ENCODE results near the gene MACF1.

The MACF1 gene

GRCh38 chr1:39360731-39361130, 156.2 kb downstream of the MACF1 start:
- no peak for DNase-seq (ENCODE audit: low spot score)

DNA sequence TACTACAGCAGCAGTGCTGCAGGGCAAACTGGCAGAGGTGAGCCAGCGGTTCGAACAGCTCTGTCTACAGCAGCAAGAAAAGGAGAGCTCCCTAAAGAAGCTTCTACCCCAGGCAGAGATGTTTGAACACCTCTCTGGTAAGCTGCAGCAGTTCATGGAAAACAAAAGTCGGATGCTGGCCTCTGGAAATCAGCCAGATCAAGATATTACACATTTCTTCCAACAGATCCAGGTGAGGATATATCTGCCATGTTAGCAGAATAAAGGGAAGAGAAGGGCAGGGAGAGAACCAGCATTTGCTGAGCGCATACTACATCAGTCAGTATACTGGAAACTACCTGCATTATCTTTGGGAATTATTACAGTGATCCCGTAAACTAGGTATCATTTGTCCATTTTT, 157.0 kb downstream of the MACF1 start:
- no peak for DNase-seq (ENCODE audit: low spot score)

DNA sequence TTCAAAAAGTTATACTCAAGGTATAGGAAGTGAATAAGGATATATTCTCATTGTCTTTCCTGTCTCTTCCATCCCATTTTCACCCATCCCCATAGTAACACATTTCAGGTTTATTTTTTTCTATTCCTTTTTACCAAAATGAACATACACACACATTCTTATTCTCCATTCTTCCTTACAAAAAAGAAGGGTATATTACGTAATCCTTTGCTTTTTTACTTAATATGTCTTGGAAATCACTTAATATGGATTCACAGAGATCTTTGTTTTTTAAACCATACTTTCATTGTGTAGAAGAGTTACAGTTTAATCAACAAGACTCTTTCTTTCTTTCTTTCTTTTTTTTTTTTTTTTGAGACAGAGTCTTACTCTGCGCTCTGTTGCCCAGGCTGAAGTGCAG, 158.8 kb downstream of the MACF1 start:
- no peak for DNase-seq (ENCODE audit: low spot score)

GRCh38 chr1:39368045-39368444, 163.6 kb downstream of the MACF1 start:
- no peak for DNase-seq (ENCODE audit: low spot score)

GRCh38 chr1:39369565-39369964, 165.1 kb downstream of the MACF1 start:
- no peak for DNase-seq (ENCODE audit: low spot score)

GRCh38 chr1:39370602-39371001, 166.1 kb downstream of the MACF1 start:
- DNase-seq (ENCODE audit: low spot score) = no peak

- no peak for DNase-seq (ENCODE audit: low spot score)
Measured at GRCh38 chr1:39372105-39372504, 167.6 kb downstream of the MACF1 start.

DNA sequence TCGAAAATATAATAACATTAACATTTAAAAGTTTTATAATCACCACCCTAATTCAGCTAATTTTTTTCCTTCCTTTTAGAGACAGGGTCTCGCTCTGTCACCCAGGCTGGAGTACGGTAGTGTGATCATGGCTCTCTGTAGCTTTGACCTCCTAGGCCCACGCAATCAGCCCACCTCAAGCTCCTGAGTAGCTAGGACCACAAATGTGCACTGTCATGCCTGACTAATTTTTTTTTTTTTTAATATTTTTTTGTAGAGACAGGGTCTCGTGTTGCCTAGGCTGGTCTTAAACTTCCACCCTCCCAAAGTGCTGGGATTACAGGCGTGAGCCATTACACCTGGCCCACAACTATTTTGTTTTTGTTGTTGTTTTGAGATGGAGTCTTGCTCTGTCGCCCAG, 172.2 kb downstream of the MACF1 start:
- DNase-seq (ENCODE audit: low spot score) = no peak

GRCh38 chr1:39378377-39378776, 173.9 kb downstream of the MACF1 start:
- no peak for DNase-seq (ENCODE audit: low spot score)

- no peak for DNase-seq (ENCODE audit: low spot score)
Measured at GRCh38 chr1:39379187-39379586, 174.7 kb downstream of the MACF1 start.

DNA sequence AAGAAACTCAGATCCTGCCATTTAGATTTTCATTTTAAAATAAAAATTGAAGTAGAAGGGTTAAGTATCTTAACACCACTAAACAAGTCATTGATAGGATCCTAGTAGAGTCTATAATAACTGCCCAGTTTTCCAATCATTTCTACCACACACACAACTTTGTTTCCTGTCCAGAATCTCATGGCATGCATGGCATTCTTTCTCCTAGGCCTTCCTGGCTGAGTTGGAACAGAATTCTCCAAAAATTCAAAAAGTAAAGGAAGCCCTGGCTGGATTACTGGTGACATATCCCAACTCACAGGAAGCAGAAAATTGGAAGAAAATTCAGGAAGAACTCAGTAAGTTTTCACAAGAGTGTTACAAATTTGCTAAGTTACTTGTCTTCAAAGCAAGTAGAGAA, 175.5 kb downstream of the MACF1 start:
- DNase-seq (ENCODE audit: low spot score) = no peak

DNA sequence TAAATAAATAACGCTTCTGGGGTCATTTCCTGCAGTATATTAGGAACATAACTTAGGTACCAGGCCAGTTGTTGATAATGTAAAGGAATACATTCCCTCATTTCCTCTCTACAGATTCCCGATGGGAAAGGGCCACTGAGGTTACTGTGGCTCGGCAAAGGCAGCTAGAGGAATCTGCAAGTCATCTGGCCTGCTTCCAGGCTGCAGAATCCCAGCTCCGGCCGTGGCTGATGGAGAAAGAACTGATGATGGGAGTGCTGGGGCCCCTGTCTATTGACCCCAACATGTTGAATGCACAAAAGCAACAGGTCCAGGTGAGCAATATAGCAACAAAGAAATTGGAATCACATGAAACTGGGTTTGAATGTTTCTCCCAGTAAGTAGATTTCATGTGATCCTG, 177.3 kb downstream of the MACF1 start:
- no peak for DNase-seq (ENCODE audit: low spot score)

DNA sequence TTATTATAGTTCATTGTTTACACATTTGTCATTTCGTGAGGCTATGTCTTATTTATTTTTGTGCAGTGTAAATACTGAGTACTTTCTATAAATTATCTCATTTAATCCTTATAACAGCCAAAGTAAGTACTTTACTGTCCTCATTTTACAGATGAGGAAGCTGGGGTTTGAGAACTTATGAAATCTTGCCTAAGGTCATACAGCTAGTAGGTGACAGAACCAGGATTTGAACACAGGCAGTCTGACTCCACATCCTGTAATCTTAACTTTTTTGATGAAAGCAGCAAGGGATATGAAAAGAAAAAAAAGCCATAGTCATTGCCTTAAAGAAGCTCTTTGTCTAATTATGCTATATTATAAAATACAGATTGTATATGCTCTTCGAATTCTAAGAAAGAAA, 179.8 kb downstream of the MACF1 start:
- no peak for DNase-seq (ENCODE audit: low spot score)

GRCh38 chr1:39385067-39385988, 180.8 kb downstream of the MACF1 start:
- no peak for DNase-seq (ENCODE audit: low spot score)

DNA sequence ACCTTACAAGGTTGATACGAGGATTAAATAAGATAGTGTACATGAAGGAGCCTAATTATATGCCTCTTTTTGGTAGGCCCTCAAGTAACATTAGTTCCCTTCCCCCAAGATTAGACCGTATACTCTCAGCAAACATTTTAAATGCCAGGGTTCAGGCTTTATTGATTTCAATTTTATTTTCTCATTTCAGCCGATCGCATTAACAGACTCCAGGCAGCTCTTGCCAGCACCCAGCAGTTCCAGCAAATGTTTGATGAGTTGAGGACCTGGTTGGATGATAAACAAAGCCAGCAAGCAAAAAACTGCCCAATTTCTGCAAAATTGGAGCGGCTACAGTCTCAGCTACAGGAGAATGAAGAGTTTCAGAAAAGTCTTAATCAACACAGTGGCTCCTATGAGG, 182.5 kb downstream of the MACF1 start:
- DNase-seq (ENCODE audit: low spot score) = no peak

DNA sequence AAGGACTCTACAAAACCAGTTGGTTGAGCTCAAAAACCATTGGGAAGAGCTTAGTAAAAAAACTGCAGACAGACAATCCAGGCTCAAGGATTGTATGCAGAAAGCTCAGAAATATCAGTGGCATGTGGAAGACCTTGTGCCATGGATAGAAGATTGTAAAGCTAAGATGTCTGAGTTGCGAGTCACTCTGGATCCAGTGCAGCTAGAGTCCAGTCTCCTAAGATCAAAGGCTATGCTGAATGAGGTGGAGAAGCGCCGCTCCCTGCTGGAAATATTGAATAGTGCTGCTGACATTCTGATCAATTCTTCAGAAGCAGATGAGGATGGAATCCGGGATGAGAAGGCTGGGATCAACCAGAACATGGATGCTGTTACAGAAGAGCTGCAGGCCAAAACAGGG, 183.0 kb downstream of the MACF1 start:
- no peak for DNase-seq (ENCODE audit: low spot score)

DNA sequence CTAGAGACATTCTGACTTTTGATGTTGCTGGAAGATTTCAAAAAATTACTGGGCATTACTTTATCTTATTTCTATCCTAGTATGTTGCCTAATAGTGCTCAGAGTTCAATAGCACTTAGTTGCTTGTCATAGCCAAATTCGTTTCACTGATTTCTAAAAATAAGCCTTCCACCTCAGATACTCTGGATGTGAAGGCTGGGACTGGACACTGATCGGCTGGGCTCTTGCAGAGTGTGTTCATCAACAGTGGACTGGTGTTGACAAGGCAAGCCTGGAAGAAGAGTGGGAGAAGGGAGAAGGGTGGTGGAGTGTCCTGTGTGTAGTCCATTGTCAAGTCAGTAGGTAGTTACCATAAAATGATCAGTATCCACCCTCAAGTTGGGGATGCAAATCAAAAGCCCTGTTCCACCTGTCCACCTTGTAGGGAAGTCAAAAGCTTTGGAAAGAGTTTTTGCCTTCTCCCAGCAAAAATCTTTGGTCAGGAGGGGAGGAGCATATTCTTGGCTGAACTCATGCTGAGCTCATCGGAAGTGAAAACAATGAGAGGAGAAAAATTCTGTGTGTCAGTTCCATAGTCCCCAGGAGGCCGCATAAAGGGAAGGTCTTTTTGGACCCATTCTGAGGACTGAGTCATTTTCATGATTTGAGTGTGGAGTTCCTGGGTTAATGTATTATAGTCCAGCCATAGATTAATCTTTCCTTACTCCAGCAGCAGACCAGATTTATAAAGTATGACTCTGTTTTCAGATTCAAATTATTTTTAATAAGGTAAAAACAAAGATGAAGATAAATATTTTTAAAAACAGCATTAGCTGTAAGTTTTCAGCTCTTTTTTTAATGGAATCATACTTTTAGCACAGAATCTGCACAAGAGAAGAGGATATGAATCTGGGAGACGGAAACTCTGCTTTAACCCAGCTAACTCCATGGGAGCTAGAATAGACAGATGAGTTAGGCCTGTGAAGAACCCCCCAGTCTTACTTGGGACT, 187.5 kb downstream of the MACF1 start:
- no peak for DNase-seq (ENCODE audit: low spot score)

DNA sequence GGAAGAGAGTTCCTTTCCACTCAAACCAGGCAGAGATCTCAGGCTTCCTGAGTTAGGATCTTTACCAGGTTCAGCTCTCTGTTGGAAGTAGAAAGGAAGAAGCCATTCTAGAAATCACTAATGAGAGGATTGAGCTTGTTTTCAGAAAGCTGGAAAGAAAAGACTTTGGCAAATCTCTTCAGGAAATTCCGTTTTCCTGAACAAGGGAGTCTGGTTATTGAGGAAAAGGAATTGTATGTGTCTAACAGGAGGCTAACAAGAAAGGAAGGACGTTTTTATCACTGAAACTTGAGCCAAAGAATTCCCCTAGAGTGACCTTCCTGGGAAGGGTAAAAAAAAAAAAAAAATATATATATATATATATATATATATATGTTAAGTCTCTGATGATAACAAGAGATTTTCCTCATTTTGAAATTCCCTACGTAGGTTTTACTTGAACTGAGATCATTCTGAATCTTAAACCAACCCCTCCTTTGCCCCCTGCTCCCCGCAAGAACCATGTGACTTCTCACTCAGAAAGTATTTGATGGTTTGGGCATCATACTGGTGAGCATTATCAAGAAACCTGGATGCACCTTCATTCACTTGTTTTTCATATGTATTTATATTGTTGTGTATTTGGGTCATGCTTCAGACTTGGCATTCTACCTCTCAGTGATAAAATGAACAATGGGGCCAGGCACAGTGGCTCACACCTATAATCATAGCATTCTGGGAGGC, 188.5 kb downstream of the MACF1 start:
- DNase-seq (ENCODE audit: low spot score) = no peak

DNA sequence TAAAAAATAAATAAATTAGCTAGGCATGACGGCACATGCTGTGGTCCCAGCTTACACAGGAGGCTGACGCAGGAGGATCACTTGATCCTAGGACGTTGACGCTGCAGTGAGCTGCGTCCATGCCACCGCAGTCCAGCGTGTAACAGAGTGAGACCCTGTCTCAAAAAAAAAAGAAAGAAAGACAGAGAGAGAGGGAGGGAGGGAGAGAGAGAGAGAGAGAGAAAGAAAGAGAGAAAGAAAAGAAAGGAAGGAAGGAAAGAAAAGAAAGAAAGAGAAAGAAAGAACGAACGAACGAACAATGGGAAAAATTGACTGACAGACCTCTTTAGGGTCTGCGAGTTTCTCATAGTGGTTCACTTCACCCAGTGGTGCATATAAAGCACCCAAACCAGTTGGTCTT, 189.2 kb downstream of the MACF1 start:
- DNase-seq (ENCODE audit: low spot score) = no peak

GRCh38 chr1:39394059-39394458, 189.6 kb downstream of the MACF1 start:
- no peak for DNase-seq (ENCODE audit: low spot score)

- no peak for DNase-seq (ENCODE audit: low spot score)
Measured at GRCh38 chr1:39394598-39394997, 190.1 kb downstream of the MACF1 start.

GRCh38 chr1:39395357-39395831, 190.9 kb downstream of the MACF1 start:
- no peak for DNase-seq (ENCODE audit: low spot score)

Measured in left forelimb (tissue), 1 donor.